ENCODE results near the gene BTBD10.

GRCh38 chr11:13373216-13373615 lies 89.8 kb downstream of the BTBD10 start:
- TF ChIP-seq, protein P1, sequence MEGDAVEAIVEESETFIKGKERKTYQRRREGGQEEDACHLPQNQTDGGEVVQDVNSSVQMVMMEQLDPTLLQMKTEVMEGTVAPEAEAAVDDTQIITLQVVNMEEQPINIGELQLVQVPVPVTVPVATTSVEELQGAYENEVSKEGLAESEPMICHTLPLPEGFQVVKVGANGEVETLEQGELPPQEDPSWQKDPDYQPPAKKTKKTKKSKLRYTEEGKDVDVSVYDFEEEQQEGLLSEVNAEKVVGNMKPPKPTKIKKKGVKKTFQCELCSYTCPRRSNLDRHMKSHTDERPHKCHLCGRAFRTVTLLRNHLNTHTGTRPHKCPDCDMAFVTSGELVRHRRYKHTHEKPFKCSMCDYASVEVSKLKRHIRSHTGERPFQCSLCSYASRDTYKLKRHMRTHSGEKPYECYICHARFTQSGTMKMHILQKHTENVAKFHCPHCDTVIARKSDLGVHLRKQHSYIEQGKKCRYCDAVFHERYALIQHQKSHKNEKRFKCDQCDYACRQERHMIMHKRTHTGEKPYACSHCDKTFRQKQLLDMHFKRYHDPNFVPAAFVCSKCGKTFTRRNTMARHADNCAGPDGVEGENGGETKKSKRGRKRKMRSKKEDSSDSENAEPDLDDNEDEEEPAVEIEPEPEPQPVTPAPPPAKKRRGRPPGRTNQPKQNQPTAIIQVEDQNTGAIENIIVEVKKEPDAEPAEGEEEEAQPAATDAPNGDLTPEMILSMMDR (IDR thresholded peaks at IDR 0.05; ENCODE audit: low read depth, low read length), result no peak
- no peak for TF ChIP-seq EZH2phosphoT487 (IDR thresholded peaks at IDR 0.05; ENCODE audit: low read depth)

All from OCI-LY3 (cell line).